ENCODE measurements around the gene MAGI2.

The MAGI2 gene

DNA sequence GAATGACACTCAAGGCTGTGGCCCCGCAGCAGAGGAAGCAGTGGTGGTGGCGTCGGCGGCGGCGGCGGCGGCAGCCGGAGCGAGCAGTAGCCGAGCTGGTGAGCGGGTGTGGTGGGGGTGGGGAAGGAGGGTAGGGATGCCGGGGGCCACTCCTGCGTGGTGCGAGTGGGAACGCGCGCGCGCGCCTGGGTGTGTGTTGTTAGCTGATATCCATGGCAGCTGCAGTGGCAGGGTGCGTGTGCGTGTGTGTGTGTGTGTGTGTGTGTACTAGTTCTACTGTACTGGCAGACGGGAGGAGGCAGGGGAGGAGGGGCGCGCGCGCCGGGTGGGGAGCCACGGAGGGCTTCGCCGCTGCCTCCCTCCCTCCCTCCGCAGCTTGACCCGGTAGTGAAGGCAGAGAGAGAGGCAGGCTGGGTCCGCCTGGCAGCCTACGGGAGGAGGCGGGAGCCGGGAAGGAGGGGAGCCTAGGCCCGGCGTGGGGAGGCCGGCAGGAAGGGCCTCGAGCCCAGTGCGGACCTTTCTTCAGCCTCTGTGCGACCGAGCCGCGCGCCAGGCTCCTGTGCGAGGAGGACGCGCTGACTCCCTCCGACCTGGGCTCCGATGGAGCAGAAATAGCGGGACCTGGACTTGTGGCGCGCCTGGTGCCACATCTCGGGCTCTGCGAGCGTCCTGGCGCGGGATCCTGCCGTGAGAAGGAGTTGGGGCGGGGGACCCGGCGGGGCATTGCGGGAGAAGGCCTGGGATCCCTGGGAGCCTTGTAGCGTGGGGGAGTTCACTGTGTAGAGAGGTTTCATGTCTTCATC lies at the start of gene MAGI2:
Gene MAGI2 (minus strand): TSS at position 110 of the 803 bp plus-strand sequence. CDS start 347 bp downstream, outside the sequence.
- DNase-seq (ENCODE audit: low read depth, low spot score): peak; percentile 52

DNA sequence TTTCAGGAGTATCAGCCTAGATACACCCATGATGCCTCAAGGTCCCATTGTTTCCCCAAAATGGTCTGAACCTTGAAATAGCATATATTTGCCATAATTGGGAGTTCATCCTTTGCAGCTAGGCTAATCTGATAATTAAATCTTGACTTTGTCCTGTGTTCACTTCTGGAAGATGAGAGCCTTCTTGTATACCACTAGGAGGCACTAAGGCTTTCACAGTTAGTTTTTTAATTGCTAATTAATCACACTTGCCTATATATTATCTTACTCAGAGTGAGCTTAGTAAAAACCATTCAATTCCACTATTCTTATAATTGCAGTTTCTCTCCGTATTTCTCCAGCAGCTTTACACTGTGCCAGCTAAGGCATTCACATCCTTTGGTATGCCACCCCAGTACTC lies 48.7 kb upstream of the MAGI2 start:
- DNase-seq (ENCODE audit: low read depth, low spot score): no peak

- DNase-seq (ENCODE audit: low read depth, low spot score): no peak
These were observed 47.3 kb upstream of the MAGI2 start for GRCh38 chr7:79500759-79501158.

GRCh38 chr7:79497728-79498127 lies 44.3 kb upstream of the MAGI2 start:
- no peak for DNase-seq (ENCODE audit: low read depth, low spot score)

DNA sequence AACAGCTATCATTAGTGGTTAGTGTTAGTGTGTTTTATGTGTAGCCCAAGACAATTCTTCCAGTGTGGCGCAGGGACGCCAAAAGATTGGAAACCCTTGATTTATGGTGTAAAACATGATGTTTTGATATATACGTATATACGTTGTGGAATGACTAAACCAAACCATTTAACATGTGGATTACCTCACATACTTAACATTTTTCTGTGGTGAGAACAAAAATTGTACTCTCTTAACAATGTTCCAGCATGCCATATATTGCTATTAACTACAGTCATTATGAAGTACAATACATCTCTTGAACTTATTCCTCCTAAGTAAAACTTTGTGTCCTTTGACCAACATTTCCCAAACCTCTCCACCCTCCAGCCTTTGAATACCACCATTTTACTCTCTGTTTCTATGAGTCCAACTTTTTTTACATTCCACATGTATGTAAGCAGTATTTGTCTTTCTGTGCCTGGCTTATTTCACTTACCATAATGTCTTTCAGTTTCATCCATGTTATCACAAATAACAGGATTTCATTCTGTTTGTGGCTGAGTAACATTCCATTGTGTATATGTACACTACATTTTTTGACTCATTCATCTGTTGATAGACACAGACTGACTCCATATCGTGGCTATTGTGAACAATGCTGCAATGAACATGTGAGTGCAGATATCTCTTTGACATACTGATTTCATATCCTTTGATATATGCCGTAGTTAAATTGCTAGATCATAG lies 42.2 kb upstream of the MAGI2 start:
- no peak for DNase-seq (ENCODE audit: low read depth, low spot score)

DNA sequence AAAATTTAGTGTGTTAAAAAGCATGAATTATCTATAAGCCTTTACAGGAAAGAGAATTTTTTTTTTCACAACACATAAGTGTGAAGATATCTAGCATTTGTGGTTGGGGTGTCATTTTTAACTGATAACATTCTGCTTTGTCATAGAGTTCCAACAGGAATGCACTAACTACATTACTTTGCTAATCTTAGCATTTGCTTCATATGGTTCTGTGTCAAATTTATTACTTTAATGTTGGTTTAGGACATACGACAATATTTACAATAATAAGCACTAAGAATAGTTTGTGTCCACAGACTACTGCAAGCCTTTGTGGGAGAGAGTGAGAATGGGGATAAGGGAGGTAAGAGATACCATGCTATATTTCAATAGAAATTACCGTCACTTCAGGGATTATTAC lies 40.6 kb upstream of the MAGI2 start:
- no peak for DNase-seq (ENCODE audit: low read depth, low spot score)

GRCh38 chr7:79489371-79489770 lies 35.9 kb upstream of the MAGI2 start:
- no peak for DNase-seq (ENCODE audit: low read depth, low spot score)

GRCh38 chr7:79478386-79478785 lies 24.9 kb upstream of the MAGI2 start:
- DNase-seq (ENCODE audit: low read depth, low spot score): no peak

- no peak for DNase-seq (ENCODE audit: low read depth, low spot score)
These were observed 22.0 kb upstream of the MAGI2 start for GRCh38 chr7:79475455-79475854.

GRCh38 chr7:79471699-79472098 lies 18.2 kb upstream of the MAGI2 start:
- DNase-seq (ENCODE audit: low read depth, low spot score): no peak

DNA sequence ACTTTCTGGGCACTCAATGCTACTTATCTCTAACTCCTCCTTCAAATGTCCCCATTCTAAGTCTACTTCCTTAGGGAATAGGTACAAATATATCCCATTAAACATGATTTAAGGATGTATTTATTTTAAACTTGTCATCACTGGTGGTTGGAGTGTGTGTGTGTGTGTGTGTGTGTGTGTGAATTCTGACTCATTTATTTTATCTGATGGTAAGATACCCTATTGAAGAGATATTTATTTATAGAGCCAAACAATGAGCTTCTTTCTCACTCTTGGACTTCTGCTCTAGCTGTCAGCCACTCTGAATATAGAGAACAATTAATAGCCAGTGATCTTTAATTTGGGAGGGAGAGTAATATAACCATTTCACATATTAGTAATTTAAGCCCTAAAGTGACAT lies 17.8 kb upstream of the MAGI2 start:
- DNase-seq (ENCODE audit: low read depth, low spot score): no peak

DNA sequence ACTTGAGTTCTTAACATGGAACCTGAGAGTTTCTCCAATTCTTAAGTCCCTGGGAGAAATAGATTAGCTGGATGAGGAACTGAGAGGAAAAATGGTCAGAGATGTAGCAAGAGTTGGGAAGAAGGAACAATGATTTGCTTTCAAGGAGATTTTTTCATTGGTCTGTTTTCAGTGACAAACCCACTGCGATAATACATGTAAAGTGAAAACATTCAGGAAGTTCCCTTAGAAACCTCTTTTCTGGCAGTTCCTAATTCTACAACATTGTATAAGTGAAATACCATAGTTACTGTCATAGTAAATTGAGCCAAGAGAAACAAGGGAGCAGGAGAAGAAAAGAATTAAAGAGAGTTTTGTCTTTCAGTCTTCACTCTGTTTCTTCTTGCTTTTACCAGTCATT lies 12.1 kb upstream of the MAGI2 start:
- no peak for DNase-seq (ENCODE audit: low read depth, low spot score)

- no peak for DNase-seq (ENCODE audit: low read depth, low spot score)
These were observed 10.6 kb upstream of the MAGI2 start for GRCh38 chr7:79464051-79464450.

GRCh38 chr7:79462390-79462789 lies 8.9 kb upstream of the MAGI2 start:
- no peak for DNase-seq (ENCODE audit: low read depth, low spot score)

DNA sequence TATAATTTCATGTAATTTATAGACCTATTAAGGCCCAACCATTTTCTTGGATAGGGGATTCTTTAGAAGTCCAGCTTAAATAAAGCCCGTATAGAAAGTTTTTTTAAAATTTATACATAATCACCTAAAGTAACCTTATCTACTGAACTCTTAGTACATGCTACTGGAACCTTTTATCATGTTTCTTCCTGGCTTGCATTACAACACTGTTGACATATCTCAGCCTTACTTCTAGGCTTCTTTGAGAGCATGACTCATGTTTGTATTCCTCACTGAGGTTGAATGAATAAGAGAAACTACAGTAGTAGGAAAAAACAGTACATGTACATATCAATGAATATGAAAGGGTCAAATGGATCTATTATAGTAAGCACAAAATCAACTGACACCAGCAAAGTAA lies 8.2 kb upstream of the MAGI2 start:
- no peak for DNase-seq (ENCODE audit: low read depth, low spot score)

DNA sequence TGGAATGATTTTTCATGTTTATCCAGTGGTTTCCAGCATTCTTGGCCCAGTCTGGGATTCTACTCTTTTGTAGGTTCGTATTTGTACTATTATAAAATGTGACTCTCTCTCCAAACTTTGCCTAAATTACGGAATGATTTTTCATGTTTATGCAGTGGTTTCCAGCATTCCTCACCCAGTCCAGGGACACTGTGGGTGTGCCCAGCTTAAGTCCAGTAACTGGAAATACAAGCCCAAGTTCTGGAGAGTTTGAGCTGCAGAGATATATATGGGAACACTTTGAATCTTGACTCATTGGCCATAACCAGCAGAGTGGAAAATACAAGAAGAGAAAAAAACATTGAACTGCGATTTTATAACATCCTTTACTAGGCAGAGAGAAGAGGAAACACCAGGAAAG lies 5.9 kb upstream of the MAGI2 start:
- no peak for DNase-seq (ENCODE audit: low read depth, low spot score)

DNA sequence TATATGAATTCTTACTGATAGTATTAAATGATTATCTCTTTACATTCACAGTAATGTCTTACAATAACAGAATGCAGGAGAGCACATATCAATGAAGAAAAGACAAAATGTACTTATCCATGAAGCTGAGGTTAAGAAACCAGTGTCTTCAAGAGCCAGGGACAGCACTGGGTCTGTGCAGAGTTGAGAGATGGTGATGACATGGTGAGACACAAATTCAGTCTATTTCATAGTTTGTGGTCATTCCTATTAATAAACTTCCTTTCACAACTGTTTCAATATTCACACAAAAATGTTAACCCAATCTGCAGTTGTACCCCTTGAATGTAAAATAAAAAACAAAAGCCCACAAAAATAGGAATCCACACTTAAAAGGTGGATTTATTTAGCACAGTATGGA lies 5.3 kb upstream of the MAGI2 start:
- DNase-seq (ENCODE audit: low read depth, low spot score): no peak

DNA sequence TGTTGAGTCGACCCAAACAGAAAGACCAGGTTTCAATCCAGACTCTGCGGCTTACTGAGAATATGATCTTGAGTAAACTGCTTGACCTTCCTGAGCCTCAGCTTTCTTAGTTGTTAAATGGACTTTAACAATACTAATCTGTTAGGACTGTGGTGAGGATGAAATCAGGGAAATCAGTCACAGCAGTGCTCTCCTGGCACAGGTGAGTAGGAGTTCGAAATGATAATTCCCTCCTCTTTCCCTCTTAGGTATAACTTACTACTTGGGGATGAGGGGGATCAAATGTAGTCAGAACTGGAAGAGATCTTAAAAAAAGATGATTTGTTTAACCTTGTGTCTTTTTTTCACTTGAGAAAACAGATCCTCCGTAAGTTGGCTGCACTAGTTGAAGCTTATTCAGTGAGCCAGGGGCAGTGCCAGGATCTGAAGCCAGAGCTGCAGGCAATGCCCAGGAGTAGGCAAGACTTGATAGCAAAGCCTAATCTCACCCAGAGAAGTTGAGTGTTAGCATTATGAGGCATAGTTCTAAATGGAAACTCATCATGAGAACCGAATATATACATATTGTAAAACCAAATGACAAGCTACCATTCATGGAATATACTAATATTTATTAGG lies 1.8 kb upstream of the MAGI2 start:
- DNase-seq (ENCODE audit: low read depth, low spot score): no peak

DNA sequence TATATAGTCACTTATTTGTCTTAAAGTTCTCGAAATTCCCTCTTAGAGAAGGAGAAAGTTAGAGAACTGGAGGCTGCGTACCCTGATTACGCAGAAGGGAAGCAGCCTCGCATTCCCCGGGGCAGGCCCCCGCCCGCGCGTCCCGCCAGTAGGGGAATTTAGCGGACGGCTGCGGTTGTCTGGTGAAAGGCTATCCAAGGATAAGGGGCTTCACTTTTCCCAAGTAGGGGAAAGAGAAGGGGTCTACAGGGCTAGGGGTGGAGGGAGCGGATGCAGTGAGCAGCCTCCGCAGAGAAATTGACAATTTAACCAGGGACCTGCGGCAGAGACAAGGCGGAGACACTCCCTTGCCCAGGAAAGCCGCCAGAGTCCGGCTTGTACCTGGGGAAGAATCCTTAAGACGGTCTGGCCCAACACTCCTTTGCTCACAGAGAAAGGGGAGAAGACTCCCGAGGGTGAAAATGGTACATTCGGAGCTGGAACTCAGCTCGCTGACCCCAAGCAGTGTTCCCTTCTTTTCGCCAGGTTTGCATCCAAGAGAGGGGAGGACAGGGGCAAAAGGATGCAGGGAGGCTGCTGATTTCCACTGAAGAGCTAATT lies 994 bp upstream of the MAGI2 start:
- DNase-seq (ENCODE audit: low read depth, low spot score): peak; percentile 42

- DNase-seq (ENCODE audit: low read depth, low spot score): no peak
These were observed 255 bp downstream of the MAGI2 start for GRCh38 chr7:79453266-79453557.

GRCh38 chr7:79452495-79453265 lies 787 bp downstream of the MAGI2 start:
- DNase-seq (ENCODE audit: low read depth, low spot score): peak; percentile 7

- peak; percentile 52 for DNase-seq (ENCODE audit: low read depth, low spot score)
These were observed 1.4 kb downstream of the MAGI2 start for GRCh38 chr7:79452032-79452494.
